Neural cell (in vitro differentiated cells): ENCODE measurements around the gene TPST1.

Experiments used
- CTCF ChIP-seq: fragments of 450-650 bp; IDR thresholded peaks from 2 replicates; pipeline ENCODE4 v1.5.1; 2014; ENCODE audit warnings: antibody characterized with exemption, mild to moderate bottlenecking, moderate library complexity; ENCODE audit not compliant: poor library complexity, severe bottlenecking
- EP300 ChIP-seq: fragments of 450-650 bp; conservative IDR thresholded peaks from 2 replicates; pipeline ENCODE4 v1.6.1; 2014; ENCODE audit warnings: antibody characterized with exemption, mild to moderate bottlenecking, moderate library complexity; ENCODE audit not compliant: poor library complexity, severe bottlenecking
- EZH2 ChIP-seq: fragments of 200-600, 300-800 bp; shearing (Covaris generic), sonication (generic); IDR thresholded peaks from 2 replicates; pipeline ENCODE4 v1.6.1; 2014; ENCODE audit warnings: antibody characterized with exemption, low read length, borderline replicate concordance, mild to moderate bottlenecking; ENCODE audit not compliant: insufficient read depth, poor library complexity, severe bottlenecking
- POLR2AphosphoS5 ChIP-seq: IDR thresholded peaks from 2 replicates; pipeline ENCODE4 v1.6.1; 2012
- RAD21 ChIP-seq: fragments of 450-650 bp; conservative IDR thresholded peaks from 2 replicates; pipeline ENCODE4 v1.6.1; 2014; ENCODE audit warnings: antibody characterized with exemption, mild to moderate bottlenecking, moderate library complexity
- REST ChIP-seq: IDR thresholded peaks from 2 replicates; pipeline ENCODE4 v1.6.1; 2012; ENCODE audit warnings: borderline replicate concordance
- SMC3 ChIP-seq: fragments of 450-650 bp; conservative IDR thresholded peaks from 2 replicates; pipeline ENCODE4 v1.6.1; 2014; ENCODE audit warnings: antibody characterized with exemption, mild to moderate bottlenecking, moderate library complexity; ENCODE audit not compliant: poor library complexity
- TAF1 ChIP-seq: IDR thresholded peaks from 2 replicates; pipeline ENCODE4 v1.6.1; 2012; ENCODE audit warnings: low read depth

- no peak for TF ChIP-seq CTCF
- TF ChIP-seq POLR2AphosphoS5, result no peak
- no peak for TF ChIP-seq EZH2
- no peak for TF ChIP-seq SMC3
- TF ChIP-seq EP300, result no peak
- no peak for TF ChIP-seq REST
- no peak for TF ChIP-seq RAD21
- TF ChIP-seq TAF1, result no peak
Measured at GRCh38 chr7:66304536-66304935, 99.4 kb downstream of the TPST1 start.
